HepG2 (cell line): ENCODE results near the gene RPS6KB1. TPM values are rescaled to one million over a fixed set of nuclear protein-coding genes. Genes with fewer than 3 reads are reported as not detected.

Experiments used
- FOXM1 ChIP-seq: sonication (generic); formaldehyde crosslinking; IDR thresholded peaks from 2 replicates; pipeline ENCODE4 v1.5.0; 2020; ENCODE audit warnings: missing genetic modification reagents
- IRX3 ChIP-seq: sonication (generic); formaldehyde crosslinking; IDR thresholded peaks from 2 replicates; pipeline ENCODE4 v1.8.1; 2023; ENCODE audit warnings: mild to moderate bottlenecking, low read depth, missing genetic modification reagents, borderline replicate concordance
- KAT7 ChIP-seq: IDR thresholded peaks from 2 replicates; pipeline ENCODE4 v1.6.1; 2018; ENCODE audit warnings: borderline replicate concordance, missing compliant biosample characterization
- SRF ChIP-seq: IDR thresholded peaks from 2 replicates; pipeline ENCODE4 v1.6.1; 2011; ENCODE audit warnings: mild to moderate bottlenecking, low read depth, low read length, moderate library complexity
- TGIF2 ChIP-seq: IDR thresholded peaks from 2 replicates; pipeline ENCODE4 v1.6.1; 2016; ENCODE audit warnings: control low read depth, missing compliant biosample characterization
- YEATS2 ChIP-seq: sonication (generic); formaldehyde crosslinking; IDR thresholded peaks from 2 replicates; pipeline ENCODE4 v1.4.0; 2020; ENCODE audit warnings: missing genetic modification reagents, borderline replicate concordance
- ZBTB7B ChIP-seq: sonication (generic); formaldehyde crosslinking; IDR thresholded peaks from 2 replicates; pipeline ENCODE4 v1.4.0; 2020; ENCODE audit warnings: missing genetic modification reagents
- ZNF12 ChIP-seq: sonication (generic); formaldehyde crosslinking; IDR thresholded peaks from 2 replicates; pipeline ENCODE4 v1.5.0; 2020; ENCODE audit warnings: missing genetic modification reagents
- ZNF652 ChIP-seq: IDR thresholded peaks from 2 replicates; pipeline ENCODE4 v1.6.1; 2016; ENCODE audit warnings: low read depth, borderline replicate concordance
- ZNF816 ChIP-seq: sonication (generic); formaldehyde crosslinking; IDR thresholded peaks from 2 replicates; pipeline ENCODE4 v1.8.0; 2022; ENCODE audit warnings: missing genetic modification reagents, mild to moderate bottlenecking, borderline replicate concordance
- polyA plus RNA-seq, 8 experiments: library from polyadenylated mRNA; depleted of rRNA in 3 of 8; stranded (reverse) in 7 of 8; unstranded in 1 of 8; fragments of >200 nt; fragmentation: Illumina TruSeq in 4 of 8; extraction: Trizol in 4 of 8; gene quantifications; 2 replicates each; pipeline versions ENCODE4 v1.2.1 to v1.2.3, GENCODE V29; 2011 to 2016; ENCODE audit warnings: low read depth in 4 of 8, missing spikeins in 1 of 8, mixed read lengths in 1 of 8; ENCODE audit not compliant: insufficient read depth in 1 of 8
- total RNA-seq, 5 experiments: library from RNA; depleted of rRNA; stranded (reverse); fragments of >200 nt; fragmentation: Illumina TruSeq; extraction: Trizol; gene quantifications; 2 replicates each; pipeline ENCODE4 v1.2.3, GENCODE V29; 2016; ENCODE audit warnings: low read depth in 1 of 5
- TF ChIP-seq, protein P1 (sequence below), 2 experiments: fragments of 450-650 bp in 1 of 2; sonication (generic) in 1 of 2; formaldehyde crosslinking in 1 of 2; IDR thresholded peaks; 2 replicates each; pipeline versions ENCODE4 v1.6.1 to v1.8.0; 2016 to 2022; ENCODE audit warnings: antibody characterized with exemption in 1 of 2, mild to moderate bottlenecking in 1 of 2, missing genetic modification reagents in 1 of 2
- TF ChIP-seq, protein P2 (sequence below): IDR thresholded peaks from 2 replicates; pipeline ENCODE4 v1.6.1; 2016; ENCODE audit warnings: low read depth, borderline replicate concordance
- TF ChIP-seq, protein P3 (sequence below), 2 experiments: sonication (generic) in 1 of 2; formaldehyde crosslinking in 1 of 2; IDR thresholded peaks; 2 replicates each; pipeline versions ENCODE4 v1.5.1 to v1.6.1; 2011 to 2020; ENCODE audit warnings: borderline replicate concordance in 1 of 2, low read depth in 1 of 2, low read length in 1 of 2, mild to moderate bottlenecking in 1 of 2, missing genetic modification reagents in 1 of 2, moderate library complexity in 1 of 2
- TF ChIP-seq, protein P4 (sequence below): sonication (generic); formaldehyde crosslinking; IDR thresholded peaks from 2 replicates; pipeline ENCODE4 v1.5.0; 2020; ENCODE audit warnings: missing genetic modification reagents

RPS6KB1 gene
- total and polyA plus RNA-seq, 2 of the 13 experiments (the other 11 are each of a cell fraction or from before 2014, with no cell fraction given), result 16.5 to 42.2 TPM

DNA sequence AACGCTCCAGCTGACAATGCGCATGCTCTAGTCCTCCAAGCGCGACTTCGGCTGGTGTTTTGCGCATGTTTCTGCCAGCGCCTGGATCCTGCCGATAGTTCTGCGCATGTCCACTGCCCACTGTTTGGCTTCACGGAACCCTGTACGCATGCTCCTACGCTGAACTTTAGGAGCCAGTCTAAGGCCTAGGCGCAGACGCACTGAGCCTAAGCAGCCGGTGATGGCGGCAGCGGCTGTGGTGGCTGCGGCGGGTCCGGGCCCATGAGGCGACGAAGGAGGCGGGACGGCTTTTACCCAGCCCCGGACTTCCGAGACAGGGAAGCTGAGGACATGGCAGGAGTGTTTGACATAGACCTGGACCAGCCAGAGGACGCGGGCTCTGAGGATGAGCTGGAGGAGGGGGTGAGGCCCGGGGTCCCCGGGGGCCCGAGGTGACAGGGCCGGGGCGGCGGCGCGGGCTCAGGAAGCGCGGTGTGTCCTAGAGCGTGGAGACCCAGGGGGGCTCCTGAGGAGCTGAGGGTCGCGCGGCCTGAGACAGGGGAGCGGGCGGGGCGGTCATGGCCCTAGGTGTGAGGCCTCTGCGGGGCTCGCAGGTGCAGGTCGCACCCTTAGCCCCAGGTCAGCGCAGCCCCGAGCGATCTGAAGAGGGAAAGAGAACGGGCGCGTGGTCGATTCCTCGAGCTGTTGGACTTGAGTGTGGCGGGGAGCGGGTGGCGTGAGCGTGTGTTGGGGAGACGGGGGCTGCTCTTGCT lies at the start of gene RPS6KB1, which contains the start of gene TUBD1 (continued):
- TF ChIP-seq, protein P1, sequence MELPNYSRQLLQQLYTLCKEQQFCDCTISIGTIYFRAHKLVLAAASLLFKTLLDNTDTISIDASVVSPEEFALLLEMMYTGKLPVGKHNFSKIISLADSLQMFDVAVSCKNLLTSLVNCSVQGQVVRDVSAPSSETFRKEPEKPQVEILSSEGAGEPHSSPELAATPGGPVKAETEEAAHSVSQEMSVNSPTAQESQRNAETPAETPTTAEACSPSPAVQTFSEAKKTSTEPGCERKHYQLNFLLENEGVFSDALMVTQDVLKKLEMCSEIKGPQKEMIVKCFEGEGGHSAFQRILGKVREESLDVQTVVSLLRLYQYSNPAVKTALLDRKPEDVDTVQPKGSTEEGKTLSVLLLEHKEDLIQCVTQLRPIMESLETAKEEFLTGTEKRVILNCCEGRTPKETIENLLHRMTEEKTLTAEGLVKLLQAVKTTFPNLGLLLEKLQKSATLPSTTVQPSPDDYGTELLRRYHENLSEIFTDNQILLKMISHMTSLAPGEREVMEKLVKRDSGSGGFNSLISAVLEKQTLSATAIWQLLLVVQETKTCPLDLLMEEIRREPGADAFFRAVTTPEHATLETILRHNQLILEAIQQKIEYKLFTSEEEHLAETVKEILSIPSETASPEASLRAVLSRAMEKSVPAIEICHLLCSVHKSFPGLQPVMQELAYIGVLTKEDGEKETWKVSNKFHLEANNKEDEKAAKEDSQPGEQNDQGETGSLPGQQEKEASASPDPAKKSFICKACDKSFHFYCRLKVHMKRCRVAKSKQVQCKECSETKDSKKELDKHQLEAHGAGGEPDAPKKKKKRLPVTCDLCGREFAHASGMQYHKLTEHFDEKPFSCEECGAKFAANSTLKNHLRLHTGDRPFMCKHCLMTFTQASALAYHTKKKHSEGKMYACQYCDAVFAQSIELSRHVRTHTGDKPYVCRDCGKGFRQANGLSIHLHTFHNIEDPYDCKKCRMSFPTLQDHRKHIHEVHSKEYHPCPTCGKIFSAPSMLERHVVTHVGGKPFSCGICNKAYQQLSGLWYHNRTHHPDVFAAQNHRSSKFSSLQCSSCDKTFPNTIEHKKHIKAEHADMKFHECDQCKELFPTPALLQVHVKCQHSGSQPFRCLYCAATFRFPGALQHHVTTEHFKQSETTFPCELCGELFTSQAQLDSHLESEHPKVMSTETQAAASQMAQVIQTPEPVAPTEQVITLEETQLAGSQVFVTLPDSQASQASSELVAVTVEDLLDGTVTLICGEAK (IDR thresholded peaks at IDR 0.05), result no peak
- TF ChIP-seq, protein P1 (CRISPR knock-in tag; IDR thresholded peaks at IDR 0.05), result peak; percentile 64; the same call in 1 of the 2 replicates
- TF ChIP-seq IRX3 (no peak; the same call in 1 of the 2 replicates), KAT7 (peak; percentile 97), ZNF816 (peak; percentile 86; the same call in 1 of the 2 replicates), SRF (no peak), FOXM1 (0 out of 2 replicates have a peak, but pooled peaks have one; percentile 66), ZNF12 (CRISPR knock-in tag) (peak; percentile 24; the same call in 1 of the 2 replicates), ZNF652 (CRISPR knock-in tag) (0 out of 2 replicates have a peak, but pooled peaks have one; percentile 40), ZBTB7B (CRISPR knock-in tag) (peak; percentile 86), YEATS2 (CRISPR knock-in tag) (peak; percentile 96), TGIF2 (CRISPR knock-in tag) (peak; percentile 92)
- TF ChIP-seq, protein P2, sequence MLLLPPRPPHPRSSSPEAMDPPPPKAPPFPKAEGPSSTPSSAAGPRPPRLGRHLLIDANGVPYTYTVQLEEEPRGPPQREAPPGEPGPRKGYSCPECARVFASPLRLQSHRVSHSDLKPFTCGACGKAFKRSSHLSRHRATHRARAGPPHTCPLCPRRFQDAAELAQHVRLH, result peak; percentile 93
- TF ChIP-seq, protein P3, sequence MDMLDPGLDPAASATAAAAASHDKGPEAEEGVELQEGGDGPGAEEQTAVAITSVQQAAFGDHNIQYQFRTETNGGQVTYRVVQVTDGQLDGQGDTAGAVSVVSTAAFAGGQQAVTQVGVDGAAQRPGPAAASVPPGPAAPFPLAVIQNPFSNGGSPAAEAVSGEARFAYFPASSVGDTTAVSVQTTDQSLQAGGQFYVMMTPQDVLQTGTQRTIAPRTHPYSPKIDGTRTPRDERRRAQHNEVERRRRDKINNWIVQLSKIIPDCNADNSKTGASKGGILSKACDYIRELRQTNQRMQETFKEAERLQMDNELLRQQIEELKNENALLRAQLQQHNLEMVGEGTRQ (IDR thresholded peaks at IDR 0.05; ENCODE audit: low read depth, low read length), result no peak
- TF ChIP-seq, protein P3 (CRISPR knock-in tag; IDR thresholded peaks at IDR 0.05; ENCODE audit: borderline replicate concordance), result no peak
- TF ChIP-seq, protein P4, sequence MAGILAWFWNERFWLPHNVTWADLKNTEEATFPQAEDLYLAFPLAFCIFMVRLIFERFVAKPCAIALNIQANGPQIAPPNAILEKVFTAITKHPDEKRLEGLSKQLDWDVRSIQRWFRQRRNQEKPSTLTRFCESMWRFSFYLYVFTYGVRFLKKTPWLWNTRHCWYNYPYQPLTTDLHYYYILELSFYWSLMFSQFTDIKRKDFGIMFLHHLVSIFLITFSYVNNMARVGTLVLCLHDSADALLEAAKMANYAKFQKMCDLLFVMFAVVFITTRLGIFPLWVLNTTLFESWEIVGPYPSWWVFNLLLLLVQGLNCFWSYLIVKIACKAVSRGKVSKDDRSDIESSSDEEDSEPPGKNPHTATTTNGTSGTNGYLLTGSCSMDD (CRISPR knock-in tag), result peak; percentile 49; the same call in 1 of the 2 replicates
